Endothelial cell of umbilical vein (primary cell): ENCODE results near the gene CERS6. TPM values are rescaled to one million over a fixed set of nuclear protein-coding genes. Genes with fewer than 3 reads are reported as not detected.

Source experiments
- BruUV-seq: library from RNA; stranded (reverse); fragments of 400-500 nt; replicated peaks from 2 replicates; lab custom pipeline; 2021; lab: Mats Ljungman, UMichigan
- CTCF ChIA-PET: fragments of 300-600, 350-600 bp; sonication (Branson Sonifier 250); formaldehyde crosslinking; loops from one replicate; lab custom pipeline; 2021; ENCODE audit warnings: antibody characterized with exemption, inconsistent platforms; lab: Charles Lee
- POLR2A ChIA-PET: fragments of 300-600, 350-600 bp; sonication (Branson Sonifier 250); formaldehyde crosslinking; loops from one replicate; lab custom pipeline; 2021; ENCODE audit warnings: antibody characterized with exemption, inconsistent platforms; lab: Charles Lee
- DNase-seq: peaks from one replicate; pipeline ENCODE4 v3.0.0-alpha.2; 2011; ENCODE audit warnings: low read depth, low spot score
- FAIRE-seq: peaks from 2 replicates; lab custom pipeline; 2011; peaks lifted over from hg19 to GRCh38; lab: Jason Lieb, UNC
- H2AFZ ChIP-seq: 2 replicates; pipeline ENCODE4 v1.6.0; 2012; ENCODE audit warnings: low read depth, low read length, control low read depth, inconsistent platforms
- H3K27ac ChIP-seq: 2 replicates; pipeline ENCODE4 v1.5.1; 2011; ENCODE audit warnings: low read depth, mild to moderate bottlenecking, control low read depth, low read length, moderate library complexity; ENCODE audit not compliant: insufficient read depth
- H3K27me3 ChIP-seq, 2 experiments: 2 replicates each; pipeline versions ENCODE4 v1.6.0 to v1.6.1; 2011; ENCODE audit warnings: low read length in 2 of 2, mixed read lengths in 1 of 2; ENCODE audit not compliant: control insufficient read depth in 2 of 2, insufficient read depth in 2 of 2
- H3K36me3 ChIP-seq, 2 experiments: 2 replicates in 1 of 2; 3 replicates in 1 of 2; pipeline ENCODE4 v1.5.1; 2011; ENCODE audit warnings: low read length in 2 of 2, mild to moderate bottlenecking in 1 of 2, moderate library complexity in 1 of 2; ENCODE audit not compliant: control insufficient read depth in 2 of 2, insufficient read depth in 2 of 2; ENCODE audit errors: extremely low read depth in 1 of 2
- H3K4me1 ChIP-seq: 3 replicates; pipeline ENCODE4 v1.5.1; 2011; ENCODE audit warnings: mild to moderate bottlenecking, low read length; ENCODE audit not compliant: control insufficient read depth, insufficient read depth; ENCODE audit errors: extremely low read depth
- H3K4me2 ChIP-seq: 2 replicates; pipeline ENCODE4 v1.6.1; 2011; ENCODE audit warnings: low read length, control low read depth, mixed read lengths; ENCODE audit not compliant: insufficient read depth
- H3K4me3 ChIP-seq, 3 experiments: fragments of 200-600 bp in 1 of 3; sonication (generic), shearing (Covaris generic) in 1 of 3; replicated peaks in 1 of 3; 2 replicates each; pipeline ENCODE4 v1.5.1; 2011 to 2016; ENCODE audit warnings: control low read depth in 3 of 3, low read length in 3 of 3, mild to moderate bottlenecking in 2 of 3, inconsistent platforms in 1 of 3, low read depth in 1 of 3, moderate library complexity in 1 of 3; ENCODE audit not compliant: insufficient read depth in 1 of 3
- H3K79me2 ChIP-seq: 2 replicates; pipeline ENCODE4 v1.6.0; 2012; ENCODE audit warnings: low read length, inconsistent platforms; ENCODE audit not compliant: control insufficient read depth, insufficient read depth
- H3K9ac ChIP-seq: replicated peaks from 2 replicates; pipeline ENCODE3; 2011; ENCODE audit warnings: low read length, control low read depth; ENCODE audit not compliant: insufficient read depth; ENCODE audit errors: extremely low read depth
- H3K9me1 ChIP-seq: replicated peaks from 3 replicates; pipeline ENCODE4 v1.6.0; 2011; ENCODE audit warnings: mild to moderate bottlenecking, low read length; ENCODE audit not compliant: control insufficient read depth, insufficient read depth; ENCODE audit errors: extremely low read depth
- H3K9me3 ChIP-seq: replicated peaks from 2 replicates; pipeline ENCODE4 v1.5.1; 2012; ENCODE audit warnings: low read length, inconsistent platforms; ENCODE audit not compliant: control insufficient read depth, insufficient read depth
- H4K20me1 ChIP-seq: replicated peaks from 2 replicates; pipeline ENCODE3; 2011; ENCODE audit warnings: mild to moderate bottlenecking, low read length; ENCODE audit not compliant: control insufficient read depth, insufficient read depth; ENCODE audit errors: extremely low read depth
- EZH2 ChIP-seq: IDR thresholded peaks from 2 replicates; pipeline ENCODE4 v1.6.1; 2012; ENCODE audit warnings: borderline replicate concordance, low read depth, mild to moderate bottlenecking, moderate library complexity, low read length, inconsistent platforms; ENCODE audit not compliant: severe bottlenecking
- FOS ChIP-seq: IDR thresholded peaks from 2 replicates; pipeline ENCODE4 v1.6.1; 2011; ENCODE audit warnings: mild to moderate bottlenecking, low read length, moderate library complexity, borderline replicate concordance; ENCODE audit not compliant: insufficient read depth
- GATA2 ChIP-seq: IDR thresholded peaks from 2 replicates; pipeline ENCODE4 v1.7.0; 2011; ENCODE audit warnings: low read depth, mild to moderate bottlenecking, moderate library complexity, mixed read lengths, low read length; ENCODE audit not compliant: insufficient read length, insufficient read depth
- JUN ChIP-seq: IDR thresholded peaks from 2 replicates; pipeline ENCODE4 v1.6.1; 2011; ENCODE audit warnings: borderline replicate concordance, low read depth; ENCODE audit not compliant: insufficient read length, insufficient read depth
- MYC ChIP-seq: IDR thresholded peaks from one replicate; pipeline ENCODE4 v1.6.1; 2011; ENCODE audit warnings: mild to moderate bottlenecking, low read depth, low read length
- POLR2A ChIP-seq: IDR thresholded peaks from 2 replicates; pipeline ENCODE4 v1.6.1; 2012; ENCODE audit warnings: low read depth, mild to moderate bottlenecking, control low read depth, low read length
- POLR2AphosphoS5 ChIP-seq: IDR thresholded peaks from 2 replicates; pipeline ENCODE4 v1.6.1; 2012; ENCODE audit warnings: low read depth, mild to moderate bottlenecking, control low read depth, low read length, moderate library complexity; ENCODE audit not compliant: insufficient read depth
- dilution Hi-C: fragments of 300-500 bp; cut with MboI; formaldehyde crosslinking; loops from one replicate; pipeline ENCODE4 v1.15.0; 2019; ENCODE audit warnings: low sequenced_read_pairs; ENCODE audit not compliant: extremely low pct_ligation_motif_present
- intact Hi-C: fragments of 100-400 bp; cut with micrococcal nuclease; formaldehyde crosslinking; loops from one replicate; pipeline ENCODE4 v1.10.0; 2022
- polyA plus RNA-seq, 4 experiments: library from polyadenylated mRNA; depleted of rRNA in 3 of 4; stranded (reverse) in 3 of 4; unstranded in 1 of 4; fragments of >200 nt; gene quantifications; 2 replicates each; pipeline versions ENCODE4 v1.2.1 to v1.2.3, GENCODE V29; 2011 to 2012; ENCODE audit warnings: missing spikeins in 1 of 4
- total RNA-seq: library from RNA; stranded (reverse); gene quantifications from 2 replicates; pipeline ENCODE4 v1.2.3, GENCODE V29; 2021
- TF ChIP-seq, protein P1 (sequence below), 2 donors: IDR thresholded peaks; 1 replicate in 1 of 2; 2 replicates in 1 of 2; pipeline ENCODE4 v1.5.1; 2011; ENCODE audit warnings: low read length in 2 of 2, mild to moderate bottlenecking in 2 of 2, moderate library complexity in 2 of 2, control low read depth in 1 of 2, inconsistent platforms in 1 of 2, low read depth in 1 of 2; ENCODE audit not compliant: insufficient read depth in 1 of 2; ENCODE audit errors: extremely low read depth in 1 of 2
- TF ChIP-seq, protein P2 (sequence below): IDR thresholded peaks from 2 replicates; pipeline ENCODE4 v1.6.1; 2011; ENCODE audit not compliant: insufficient read depth, insufficient read length

Gene CERS6
- total and polyA plus RNA-seq, 2 donors (not counting 3 experiments of a cell fraction or from before 2014, with no cell fraction given), result 2.7 to 11.7 TPM

DNA sequence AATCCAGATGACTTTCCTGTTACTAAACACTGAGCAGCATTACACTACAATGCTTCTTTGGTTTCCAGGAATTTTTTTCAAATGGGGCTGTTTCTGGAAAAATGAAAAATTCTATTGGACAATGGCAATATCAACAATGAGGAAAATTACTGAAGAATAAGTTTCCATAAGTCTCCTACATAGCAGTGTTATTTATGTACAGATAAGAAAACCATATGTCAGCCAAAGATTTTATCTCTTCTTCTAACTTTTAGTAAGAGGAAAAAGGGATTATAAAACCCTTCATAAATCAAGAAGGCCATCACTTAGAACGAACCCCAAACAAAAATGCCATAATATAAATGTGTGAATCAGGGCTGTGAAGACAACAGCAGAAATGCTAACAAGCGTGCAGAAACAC is 314.7 kb downstream of the CERS6 start:
- FAIRE-seq, result no peak
- Histone ChIP-seq H3K79me2 (no peaks in the 10 kb centered on the region), H2AFZ (no peak overlapping the region), H3K4me3 (no peak overlapping the region), H3K4me2 (no peak overlapping the region), H3K27me3 (no peaks in the 10 kb centered on the region), H3K9me3 (no peaks in the 10 kb centered on the region), H3K4me1 (peaks cover 4% of the 10 kb centered on the region), H3K27ac (no peak overlapping the region), H3K9ac (no peak overlapping the region), H3K36me3 (no peaks in the 10 kb centered on the region), H3K9me1 (no peaks in the 10 kb centered on the region), H4K20me1 (no peaks in the 10 kb centered on the region)
- ChIA-PET CTCF (interaction anchor here (1.3 to 5.1 kb wide), 4 partner anchors 11 to 423 kb away, joined by 4 to 79 read pairs (median 8); no protein-coding TSS in a partner anchor), POLR2A (no interaction called here)
- intact Hi-C loops (loop anchor here (5.0 kb wide), 1 partner anchor 372 kb away; no protein-coding TSS in a partner anchor), dilution Hi-C loops (no loop called here)
- no peak for TF ChIP-seq MYC
- TF ChIP-seq FOS, result no peak
- TF ChIP-seq, protein P1, sequence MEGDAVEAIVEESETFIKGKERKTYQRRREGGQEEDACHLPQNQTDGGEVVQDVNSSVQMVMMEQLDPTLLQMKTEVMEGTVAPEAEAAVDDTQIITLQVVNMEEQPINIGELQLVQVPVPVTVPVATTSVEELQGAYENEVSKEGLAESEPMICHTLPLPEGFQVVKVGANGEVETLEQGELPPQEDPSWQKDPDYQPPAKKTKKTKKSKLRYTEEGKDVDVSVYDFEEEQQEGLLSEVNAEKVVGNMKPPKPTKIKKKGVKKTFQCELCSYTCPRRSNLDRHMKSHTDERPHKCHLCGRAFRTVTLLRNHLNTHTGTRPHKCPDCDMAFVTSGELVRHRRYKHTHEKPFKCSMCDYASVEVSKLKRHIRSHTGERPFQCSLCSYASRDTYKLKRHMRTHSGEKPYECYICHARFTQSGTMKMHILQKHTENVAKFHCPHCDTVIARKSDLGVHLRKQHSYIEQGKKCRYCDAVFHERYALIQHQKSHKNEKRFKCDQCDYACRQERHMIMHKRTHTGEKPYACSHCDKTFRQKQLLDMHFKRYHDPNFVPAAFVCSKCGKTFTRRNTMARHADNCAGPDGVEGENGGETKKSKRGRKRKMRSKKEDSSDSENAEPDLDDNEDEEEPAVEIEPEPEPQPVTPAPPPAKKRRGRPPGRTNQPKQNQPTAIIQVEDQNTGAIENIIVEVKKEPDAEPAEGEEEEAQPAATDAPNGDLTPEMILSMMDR (IDR thresholded peaks at IDR 0.05; ENCODE audit: extremely low read depth in 1 of 2, insufficient read depth in 1 of 2, low read depth in 1 of 2, low read length in 2 of 2), result no peak
- TF ChIP-seq POLR2AphosphoS5, result no peak
- TF ChIP-seq, protein P2, sequence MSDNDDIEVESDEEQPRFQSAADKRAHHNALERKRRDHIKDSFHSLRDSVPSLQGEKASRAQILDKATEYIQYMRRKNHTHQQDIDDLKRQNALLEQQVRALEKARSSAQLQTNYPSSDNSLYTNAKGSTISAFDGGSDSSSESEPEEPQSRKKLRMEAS, result no peak
- TF ChIP-seq JUN, result no peak
- TF ChIP-seq GATA2, result no peak
- no peak for TF ChIP-seq POLR2A
- TF ChIP-seq EZH2, result no peak
- DNase-seq, result peak; percentile 72
- no TSS peak for BruUV-seq
